ENCODE measurements around the gene ETV6.

The ETV6 gene

DNA sequence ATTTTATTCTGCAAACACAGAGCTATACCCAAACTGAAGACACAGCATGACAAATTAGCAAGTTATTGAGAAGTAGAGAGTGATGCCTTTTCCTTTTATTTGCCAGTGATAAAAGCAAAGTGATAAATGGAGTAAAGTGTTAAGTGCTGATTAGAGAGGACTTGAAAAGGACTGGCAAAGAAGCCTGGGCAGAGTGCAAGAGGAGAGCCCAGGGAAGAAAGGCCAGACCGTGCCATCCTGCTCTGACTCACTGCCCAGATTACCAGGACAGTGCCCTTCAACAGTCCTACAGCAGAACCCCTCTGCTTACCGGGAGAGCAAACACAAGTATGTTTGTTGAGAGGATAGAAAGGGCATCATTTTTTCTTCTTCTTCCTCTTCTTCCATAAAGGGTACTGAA lies 106.5 kb downstream of the ETV6 start:
- DNase-seq (ENCODE audit: low read depth in 2 of 3, low spot score in 1 of 3) = no peak

DNA sequence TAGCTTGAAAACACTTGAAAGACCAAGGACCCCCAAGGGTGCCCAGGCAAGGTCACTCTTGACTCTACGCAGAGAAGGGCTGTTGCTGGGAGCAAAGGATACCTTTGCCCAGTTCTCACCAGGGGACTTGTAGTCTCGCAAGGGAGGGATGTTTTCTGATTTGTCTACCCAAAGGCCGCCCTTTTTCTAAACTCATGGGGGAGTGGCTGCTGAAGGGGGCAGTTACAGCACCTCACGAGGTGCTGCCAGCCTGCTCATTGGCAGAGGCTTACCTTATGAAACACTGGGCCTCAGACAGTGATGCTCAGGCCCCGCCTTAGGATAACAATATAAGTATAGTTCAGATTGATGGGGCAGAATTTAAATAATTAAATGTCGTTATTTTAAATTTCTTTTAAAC lies 107.0 kb downstream of the ETV6 start:
- DNase-seq (ENCODE audit: low read depth in 2 of 3, low spot score in 1 of 3) = no peak

DNA sequence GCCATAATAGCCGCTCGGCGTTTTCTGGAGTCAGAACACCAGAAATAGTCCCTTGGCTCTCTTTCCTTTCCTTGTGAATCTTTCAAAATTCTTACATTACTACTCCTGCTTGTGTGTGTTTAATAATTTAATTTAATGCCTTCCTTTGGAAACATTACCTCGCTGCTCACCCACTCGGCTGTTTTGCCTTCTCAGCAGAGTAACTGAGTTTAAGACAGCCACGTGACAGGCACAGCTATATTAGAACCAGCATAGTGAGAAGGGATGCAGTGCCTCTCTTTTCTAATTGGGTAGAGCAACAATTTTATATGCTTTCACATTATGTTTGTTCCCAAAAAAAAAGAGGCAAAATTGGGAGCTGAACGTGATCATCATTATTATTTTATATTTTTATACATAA lies 107.6 kb downstream of the ETV6 start:
- no peak for DNase-seq (ENCODE audit: low read depth in 2 of 3, low spot score in 1 of 3)

DNA sequence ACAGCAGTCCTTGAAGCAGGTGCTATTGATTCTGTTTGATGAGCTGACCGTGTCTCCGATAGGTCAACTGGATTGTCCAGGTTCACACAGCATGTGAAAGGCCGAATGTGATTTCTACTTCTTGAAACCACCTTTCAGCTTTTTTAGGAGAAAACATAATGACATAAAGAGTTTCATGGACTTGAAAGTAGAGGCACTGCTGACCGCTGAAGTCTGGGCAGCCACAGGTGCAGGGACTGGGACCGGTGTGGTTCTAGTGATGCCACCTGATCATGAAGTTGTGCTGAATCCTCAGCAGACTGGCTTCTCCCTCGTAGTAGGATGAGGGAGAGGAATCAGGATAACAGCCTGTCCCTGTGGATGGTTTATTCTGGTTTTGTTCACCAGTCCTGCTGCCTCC lies 108.1 kb downstream of the ETV6 start:
- DNase-seq (ENCODE audit: low read depth in 2 of 3, low spot score in 1 of 3) = no peak

DNA sequence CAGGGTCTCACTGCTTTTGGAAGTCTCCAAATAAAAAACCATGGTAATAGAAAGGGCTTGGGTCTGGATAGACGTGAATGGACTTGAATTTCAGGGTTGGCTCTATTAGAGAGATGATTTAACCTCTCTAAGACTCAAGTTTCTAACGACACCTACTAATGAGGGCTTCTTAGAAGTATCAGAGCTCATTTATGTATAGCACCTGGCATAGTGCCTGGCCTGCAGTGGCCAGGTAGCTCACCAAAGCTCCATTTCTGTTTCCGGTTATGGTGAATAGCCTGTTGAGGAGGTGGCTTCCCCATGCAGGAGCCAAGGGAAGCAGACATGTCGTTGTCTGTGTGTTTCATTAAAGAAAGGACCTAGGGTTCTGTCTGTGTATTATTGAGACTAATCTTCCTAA lies 108.6 kb downstream of the ETV6 start:
- no peak for DNase-seq (ENCODE audit: low read depth in 2 of 3, low spot score in 1 of 3)

DNA sequence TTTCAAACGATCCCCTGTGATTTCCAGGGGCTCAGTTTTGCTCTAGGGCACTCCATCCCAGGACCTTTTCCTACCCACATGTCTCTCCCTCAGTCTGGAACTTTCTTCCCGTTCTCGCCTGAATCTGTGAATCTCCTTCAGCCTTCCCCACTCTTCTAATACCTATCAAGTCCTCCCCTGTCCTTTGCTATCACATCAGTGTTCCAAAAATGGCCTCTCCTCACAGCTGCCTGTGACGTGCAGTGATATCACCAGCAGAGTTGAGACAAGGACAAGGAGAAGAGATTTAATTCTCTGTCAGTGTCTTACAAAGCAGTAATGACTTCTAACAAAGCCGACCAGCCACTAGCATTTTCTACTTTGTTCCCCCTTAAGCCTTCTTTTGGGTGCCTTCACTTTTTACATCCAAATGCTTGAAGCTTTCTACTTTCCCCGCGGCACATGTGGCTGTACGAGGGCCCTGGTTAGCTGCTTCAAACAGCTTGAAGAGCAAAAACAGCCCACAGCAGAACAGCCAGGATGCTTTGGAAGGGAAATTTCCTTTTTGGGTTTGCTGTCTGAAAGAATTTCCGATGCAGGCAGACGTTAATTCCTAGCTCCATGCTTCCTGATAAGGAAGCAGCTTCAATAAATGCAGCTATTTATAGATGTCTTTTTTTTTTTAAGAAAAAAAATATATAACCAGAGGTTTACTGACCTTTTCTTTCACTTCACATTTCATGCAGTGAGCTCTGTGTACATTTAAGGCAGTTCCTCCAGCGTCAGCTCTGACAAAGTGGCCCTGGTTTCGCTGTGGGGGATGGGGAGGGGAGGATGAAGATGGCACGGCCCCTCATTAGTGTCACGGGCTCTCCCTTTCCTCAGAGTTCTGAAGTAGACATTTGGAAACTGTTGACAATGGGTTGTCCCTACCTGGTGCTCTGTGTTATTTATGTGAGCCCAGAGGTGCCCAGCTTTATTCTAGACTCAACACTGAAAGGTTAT lies 109.3 kb downstream of the ETV6 start:
- DNase-seq (ENCODE audit: low read depth in 2 of 3, low spot score in 1 of 3) = no peak

DNA sequence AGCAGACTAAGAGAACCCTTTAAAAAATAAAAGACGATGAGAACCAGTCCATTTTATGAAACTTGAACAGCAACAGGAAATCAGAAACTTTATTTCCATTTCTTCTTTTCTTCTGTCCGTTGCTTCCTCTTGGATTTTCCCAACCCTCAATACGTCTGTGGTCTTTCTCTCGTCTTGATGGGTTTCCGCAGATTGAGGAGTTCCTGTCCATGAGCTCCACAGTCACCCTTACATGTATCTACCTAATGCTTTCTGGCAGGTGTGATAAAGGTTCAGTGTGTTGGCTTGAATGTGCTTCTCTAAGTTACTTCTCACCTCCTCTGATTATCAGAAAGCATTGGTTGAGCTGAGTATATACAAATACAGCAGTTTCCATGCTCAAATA lies 110.0 kb downstream of the ETV6 start:
- no peak for DNase-seq (ENCODE audit: low read depth in 2 of 3, low spot score in 1 of 3)

DNA sequence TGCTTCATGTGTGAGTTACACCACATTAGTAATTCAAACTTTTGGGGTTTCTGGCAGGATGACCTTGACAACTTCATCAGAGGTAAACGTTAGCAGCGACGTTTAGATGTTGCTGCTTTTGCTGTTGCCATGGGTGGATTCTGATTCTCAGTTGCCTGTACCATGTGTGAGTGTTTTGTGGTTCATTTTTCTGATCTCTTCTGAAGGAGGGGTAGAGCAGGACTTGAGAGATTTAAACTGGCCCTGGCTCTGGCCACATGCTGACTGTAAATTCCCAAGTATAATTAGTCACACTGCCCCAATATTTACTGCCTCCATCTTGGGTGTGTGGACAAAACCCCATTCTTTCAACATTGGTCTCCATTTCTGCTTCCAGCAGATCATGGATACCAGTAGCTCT lies 110.4 kb downstream of the ETV6 start:
- no peak for DNase-seq (ENCODE audit: low read depth in 2 of 3, low spot score in 1 of 3)

DNA sequence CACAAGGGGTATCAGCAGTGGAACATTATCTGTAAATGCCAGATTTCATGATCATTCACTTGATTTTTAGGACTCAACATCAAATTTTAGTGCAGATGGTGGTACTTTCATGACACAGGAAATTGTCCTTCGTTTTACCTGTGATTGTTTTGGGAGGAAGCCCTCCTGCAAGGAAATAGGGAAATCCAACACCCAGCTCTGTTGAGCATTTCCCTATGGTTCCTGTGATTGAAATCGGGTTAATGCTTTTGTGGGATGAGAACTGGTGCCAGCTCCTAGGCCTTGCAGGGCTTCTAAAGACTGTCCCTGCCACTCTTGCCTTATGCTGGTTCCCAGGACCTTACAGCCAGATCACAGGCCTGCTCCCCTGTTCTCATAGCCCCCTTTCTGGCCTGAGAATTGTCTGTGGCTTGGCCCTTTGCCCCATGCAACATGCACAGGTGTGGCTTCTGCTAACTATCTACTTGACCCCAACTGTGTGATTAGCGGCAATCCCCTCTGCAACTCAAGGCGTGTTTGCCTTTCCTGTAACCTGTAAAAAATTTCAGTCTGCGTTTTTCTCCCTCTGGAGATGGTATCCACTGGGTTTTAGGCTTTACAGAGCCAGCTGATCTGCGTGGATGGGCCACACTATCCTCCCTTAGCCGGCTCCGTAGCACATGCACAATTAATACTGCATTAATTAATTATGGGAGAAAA lies 112.5 kb downstream of the ETV6 start:
- no peak for DNase-seq (ENCODE audit: low read depth in 2 of 3, low spot score in 1 of 3)

DNA sequence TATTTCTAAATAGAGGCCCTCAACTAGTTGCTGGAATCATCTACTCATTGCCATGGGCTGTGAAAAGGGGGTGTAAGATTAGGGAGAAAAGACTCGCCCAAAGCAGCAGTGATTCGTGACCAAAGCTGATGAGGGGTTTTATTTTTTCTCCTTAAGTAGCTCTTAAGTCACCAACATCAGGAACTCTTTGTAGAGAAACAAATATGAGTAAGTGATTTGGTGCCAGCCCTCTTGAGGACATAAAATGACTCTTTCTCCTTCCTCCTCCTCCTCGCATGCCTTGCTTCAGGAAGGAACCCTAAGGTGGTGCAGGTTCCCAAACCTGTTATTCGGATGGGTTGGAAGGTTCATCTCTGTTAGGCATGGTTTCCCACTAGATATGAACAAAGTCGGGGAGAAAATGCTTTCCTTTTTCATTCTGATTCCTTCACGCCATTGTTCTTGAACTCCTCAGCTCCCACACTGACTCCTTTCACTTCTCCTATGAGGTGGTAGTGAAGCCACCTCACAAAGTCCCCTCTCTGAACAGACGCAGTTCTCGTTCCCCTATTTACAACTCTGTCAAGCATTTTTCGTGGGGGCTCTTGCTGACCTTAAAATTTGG lies 113.4 kb downstream of the ETV6 start:
- DNase-seq (ENCODE audit: low read depth in 2 of 3, low spot score in 1 of 3) = no peak

DNA sequence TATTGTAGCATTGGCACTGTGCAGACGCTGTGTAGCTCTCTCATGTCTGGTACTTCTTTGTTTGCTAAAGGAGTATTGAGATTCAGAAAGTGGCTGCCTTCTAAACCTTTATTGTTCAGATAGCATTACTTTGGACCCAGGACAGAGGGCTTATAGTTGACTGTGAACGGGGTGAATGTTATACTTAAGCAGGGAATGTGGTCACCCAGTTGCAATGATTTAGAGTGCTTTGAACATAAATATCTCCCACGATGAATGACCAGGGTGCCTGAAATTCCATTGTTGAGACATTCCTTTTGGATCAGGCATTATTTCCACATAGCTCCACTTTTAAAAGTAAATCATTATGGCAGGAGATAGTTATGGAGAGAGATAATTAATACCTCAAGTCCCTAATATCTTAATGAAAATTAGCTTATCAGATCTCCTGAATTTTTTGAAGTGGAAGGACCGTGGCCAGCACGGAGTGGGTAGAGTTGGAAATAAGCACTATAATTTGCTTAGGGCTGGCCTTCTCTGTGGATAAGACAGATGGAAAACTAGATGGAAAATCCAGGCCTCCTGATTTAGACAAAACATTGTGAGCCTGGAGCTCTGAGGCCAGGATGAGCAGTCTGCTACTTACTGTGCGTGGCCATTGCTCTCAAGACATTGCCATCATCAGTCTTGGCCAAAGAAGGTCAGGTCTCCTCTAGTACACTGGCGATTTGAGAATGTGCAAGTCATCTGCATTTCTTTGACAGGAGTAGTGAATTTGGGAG lies 114.5 kb downstream of the ETV6 start:
- DNase-seq (ENCODE audit: low read depth in 2 of 3, low spot score in 1 of 3) = no peak

DNA sequence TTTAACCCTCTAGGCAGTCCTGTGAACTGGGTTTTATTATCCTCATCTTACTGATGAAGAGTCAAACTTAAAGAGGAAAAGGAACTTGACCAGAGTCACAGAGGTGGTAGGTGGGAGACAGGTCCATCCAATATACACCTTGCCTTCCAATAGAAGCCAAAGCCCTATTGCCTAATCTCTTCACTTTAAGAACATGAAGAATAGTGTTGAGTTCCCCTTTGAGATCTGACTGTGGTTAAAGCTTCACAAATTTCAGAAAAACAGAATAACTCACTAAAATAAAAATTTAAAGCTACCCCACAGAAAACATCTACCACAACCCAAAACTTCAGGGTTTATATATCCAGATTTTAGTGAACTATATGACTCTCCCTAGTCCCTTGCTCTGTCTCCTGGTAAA lies 115.4 kb downstream of the ETV6 start:
- DNase-seq (ENCODE audit: low read depth in 2 of 3, low spot score in 1 of 3) = no peak

DNA sequence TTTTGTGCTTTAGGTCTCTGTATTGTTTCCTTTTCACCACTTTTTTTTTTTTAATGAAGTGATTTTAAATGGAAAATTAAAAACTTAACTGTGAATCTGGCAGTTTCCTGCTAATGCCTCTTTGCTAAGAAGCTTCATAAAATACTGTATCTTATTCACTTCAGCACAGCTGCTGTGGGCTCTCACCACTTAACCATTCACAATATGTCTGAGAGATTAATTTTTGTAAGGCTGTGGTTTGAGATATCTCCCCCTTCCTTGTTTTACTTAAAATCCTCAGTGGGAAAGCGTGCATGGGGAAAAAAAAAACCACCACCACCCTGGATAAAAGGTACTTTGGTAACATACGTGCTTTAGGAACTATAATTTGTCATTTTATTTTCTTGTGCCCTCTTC lies 115.9 kb downstream of the ETV6 start:
- DNase-seq (ENCODE audit: low read depth in 2 of 3, low spot score in 1 of 3) = no peak

DNA sequence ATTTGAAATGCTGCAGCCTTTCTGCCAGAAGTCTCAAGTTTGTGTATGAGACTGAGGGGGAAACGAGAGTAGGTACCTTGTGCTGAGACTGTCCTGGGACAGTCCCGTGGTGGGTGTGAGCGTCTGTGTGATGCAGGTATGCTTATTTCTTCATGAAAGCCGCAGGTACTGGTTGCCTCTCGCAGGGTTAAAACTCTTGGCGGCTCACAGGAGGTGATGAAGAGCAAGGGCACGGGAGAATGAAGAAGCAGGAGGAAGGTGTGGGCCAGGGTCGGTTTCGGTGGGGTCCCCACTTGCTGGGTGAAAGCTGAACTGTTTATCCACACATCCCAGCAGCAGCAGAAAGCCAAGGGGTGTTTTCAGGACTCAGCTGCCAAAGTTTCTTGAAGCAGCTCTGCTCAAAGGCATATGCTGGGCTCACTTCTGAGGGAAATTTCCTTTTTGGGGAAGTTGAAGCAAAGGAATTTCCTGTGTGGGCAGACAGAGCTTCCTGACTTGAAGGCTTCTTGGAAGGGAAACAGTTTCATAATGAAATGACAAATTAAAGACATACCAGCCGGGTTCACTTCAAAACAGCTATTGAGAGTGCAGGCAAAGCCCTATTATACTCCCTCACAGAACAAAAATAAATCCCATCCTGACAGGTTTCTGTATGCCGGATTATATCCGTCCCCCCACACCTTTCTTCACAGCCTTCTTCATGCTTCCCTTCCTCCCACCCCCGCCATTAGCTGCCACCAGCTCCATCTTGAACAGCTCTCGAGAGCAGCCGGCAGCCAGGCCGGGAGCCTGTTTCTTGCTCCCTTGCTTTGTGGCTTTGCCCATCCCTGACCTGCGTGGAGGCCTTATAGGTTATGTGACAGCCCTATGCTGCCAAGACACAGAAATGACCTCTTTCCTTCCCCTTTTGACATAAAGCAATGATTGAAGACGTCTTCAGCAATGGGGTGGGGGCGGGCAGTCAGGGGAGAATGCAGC lies 116.6 kb downstream of the ETV6 start:
- DNase-seq (ENCODE audit: low read depth in 2 of 3, low spot score in 1 of 3) = peak; percentile 60 to 80 (median 68)

DNA sequence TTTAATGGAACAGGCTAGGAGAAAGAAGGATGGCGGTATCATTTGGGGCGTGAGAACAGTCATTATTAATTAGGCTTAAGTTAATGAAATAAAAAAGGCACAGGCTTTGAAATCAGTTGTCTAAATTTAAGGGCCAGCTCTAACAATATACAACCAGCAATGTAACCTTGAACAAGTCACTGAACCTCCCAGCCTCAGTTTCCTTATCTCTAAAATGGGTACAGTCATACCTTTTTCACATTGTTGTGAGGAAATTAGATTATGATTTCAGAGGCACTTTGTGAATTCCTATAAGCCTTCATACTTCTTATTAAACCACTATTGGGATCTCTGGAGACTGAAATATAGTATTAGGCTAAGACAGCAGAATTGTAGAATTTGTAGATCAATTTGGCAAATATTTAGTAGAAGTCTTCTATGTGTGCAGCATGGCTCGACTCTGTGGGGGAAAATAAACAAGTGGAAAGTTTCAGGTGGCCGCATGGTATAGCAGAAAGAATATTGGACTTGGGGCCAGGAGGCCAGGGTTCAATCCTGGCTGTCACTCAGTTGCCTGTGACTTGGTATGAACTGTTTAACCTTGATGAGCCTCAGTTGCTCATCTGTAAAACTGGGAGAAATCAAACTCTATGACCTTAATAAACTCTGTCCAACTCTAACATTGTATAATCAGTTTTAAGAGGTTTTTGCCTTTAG lies 117.7 kb downstream of the ETV6 start:
- DNase-seq (ENCODE audit: low read depth in 2 of 3, low spot score in 1 of 3) = no peak

DNA sequence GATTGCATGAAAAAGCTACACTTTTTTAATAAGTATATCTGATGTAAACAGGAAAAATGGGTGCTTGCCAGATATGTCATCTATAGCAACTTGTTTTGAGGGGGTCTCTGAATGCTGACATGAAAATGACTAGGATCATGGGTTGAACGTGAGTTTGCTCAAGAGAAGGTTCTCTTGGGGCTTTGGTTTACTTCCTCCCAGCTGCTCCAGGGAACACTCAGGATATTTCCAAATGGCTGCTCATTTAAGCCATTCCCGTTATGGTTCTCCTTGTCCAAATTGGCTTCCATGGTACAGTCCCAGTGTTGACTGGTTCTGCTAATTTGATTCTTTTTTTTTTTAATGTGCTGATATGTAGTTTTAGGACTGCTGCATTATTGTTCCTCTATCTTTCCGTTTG lies 118.3 kb downstream of the ETV6 start:
- DNase-seq (ENCODE audit: low read depth in 2 of 3, low spot score in 1 of 3) = no peak

DNA sequence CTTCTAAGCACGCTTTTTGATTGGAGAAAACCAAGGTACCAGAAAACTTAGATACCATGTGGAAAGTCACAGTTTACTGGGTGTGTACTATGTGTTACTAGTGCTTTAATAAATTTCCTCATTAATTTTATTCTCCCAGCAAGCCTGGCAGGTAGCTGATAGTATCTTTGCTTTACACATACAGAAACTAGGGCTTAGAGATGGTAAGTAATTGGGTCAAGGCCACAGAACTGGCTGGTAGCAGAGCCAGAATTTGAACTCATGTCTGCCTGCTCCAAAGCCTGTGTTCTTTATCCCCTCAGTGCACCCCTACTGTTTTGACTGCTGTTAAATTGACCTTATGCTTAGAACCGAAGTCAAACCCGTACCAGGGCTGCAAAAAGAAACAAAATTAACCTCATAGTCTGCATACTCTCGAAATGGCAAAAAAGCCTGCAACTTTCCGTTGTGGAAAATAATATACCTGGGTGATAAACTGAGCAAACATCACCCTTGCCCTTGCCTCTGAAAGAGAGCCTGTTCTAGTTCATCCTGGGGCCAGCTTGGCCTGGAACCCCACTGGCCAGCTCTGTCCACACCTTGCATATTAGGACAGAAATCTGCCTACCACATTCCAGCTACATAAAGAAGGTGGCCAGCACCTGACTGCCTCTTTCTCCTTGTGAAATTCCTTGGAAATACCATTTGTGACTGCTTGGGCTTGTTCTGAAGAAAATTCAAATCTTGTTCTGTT lies 118.9 kb downstream of the ETV6 start:
- DNase-seq (ENCODE audit: low read depth in 2 of 3, low spot score in 1 of 3) = no peak

DNA sequence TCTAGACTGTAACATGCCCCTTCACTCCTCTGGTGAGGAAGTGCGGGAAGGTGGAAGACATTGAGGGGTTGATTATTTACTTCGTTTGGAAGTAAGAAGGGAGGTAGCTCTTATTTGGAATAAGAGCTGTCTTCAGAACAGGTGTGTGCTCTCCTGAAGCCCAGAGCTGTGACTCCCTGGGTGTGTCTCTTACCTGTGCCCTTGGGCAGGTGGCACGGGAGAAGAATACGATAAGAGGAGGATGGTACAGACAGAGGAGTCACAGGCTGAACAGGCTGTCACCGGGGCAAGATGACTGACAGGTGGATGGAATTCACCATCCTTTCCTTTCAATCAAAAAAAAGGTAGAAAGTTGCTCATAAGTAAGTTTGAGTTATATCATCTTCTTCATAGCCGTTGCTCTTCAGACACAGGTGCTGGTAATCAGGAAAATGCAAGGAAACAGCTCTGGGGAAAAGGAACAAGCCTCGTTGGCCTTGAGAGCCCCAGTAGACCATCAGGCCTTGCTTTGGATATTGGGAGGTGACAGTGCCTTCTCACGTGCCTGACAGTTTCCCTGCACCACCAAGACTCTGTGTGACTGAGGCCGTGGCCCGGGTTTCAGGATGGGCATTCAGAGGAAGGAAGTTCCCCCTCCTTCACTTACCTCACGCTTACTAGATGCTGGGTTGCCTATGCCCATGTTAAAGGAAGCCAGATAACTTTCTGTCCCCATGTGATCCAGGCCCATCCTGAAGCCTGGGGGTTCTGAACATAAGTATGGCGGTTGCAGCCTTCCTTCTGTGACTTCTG lies 120.4 kb downstream of the ETV6 start:
- no peak for DNase-seq (ENCODE audit: low read depth in 2 of 3, low spot score in 1 of 3)
